ENCODE data around the gene MANSC1.

DNA sequence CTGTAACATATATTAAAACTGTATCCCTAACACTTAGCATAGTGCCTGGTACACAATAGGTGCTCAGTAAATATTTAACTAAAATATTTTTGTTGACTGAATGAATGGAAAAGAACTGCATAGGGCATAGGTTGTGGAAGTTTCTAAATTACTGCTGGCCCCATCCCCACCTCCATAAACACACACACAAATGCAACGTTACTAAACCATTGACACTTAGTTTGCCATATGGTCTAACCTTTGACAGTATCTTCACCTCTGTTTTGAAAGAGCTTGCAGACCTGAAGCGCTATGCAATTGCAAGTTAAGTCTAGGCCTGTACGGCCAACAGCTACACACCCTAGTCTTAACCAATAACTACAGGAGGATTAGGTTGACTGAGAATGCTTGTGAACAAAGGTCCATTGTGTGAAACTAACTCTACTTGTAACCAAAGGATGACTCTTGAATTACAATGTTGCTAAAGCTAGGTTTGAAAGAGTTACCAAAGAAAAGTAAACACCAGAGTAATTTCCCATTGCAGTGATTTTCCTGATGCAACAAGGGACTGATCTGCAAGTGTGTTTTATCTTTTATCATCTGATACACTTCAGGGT lies 924 bp upstream of the MANSC1 start:
- TF ChIP-seq, protein P1, sequence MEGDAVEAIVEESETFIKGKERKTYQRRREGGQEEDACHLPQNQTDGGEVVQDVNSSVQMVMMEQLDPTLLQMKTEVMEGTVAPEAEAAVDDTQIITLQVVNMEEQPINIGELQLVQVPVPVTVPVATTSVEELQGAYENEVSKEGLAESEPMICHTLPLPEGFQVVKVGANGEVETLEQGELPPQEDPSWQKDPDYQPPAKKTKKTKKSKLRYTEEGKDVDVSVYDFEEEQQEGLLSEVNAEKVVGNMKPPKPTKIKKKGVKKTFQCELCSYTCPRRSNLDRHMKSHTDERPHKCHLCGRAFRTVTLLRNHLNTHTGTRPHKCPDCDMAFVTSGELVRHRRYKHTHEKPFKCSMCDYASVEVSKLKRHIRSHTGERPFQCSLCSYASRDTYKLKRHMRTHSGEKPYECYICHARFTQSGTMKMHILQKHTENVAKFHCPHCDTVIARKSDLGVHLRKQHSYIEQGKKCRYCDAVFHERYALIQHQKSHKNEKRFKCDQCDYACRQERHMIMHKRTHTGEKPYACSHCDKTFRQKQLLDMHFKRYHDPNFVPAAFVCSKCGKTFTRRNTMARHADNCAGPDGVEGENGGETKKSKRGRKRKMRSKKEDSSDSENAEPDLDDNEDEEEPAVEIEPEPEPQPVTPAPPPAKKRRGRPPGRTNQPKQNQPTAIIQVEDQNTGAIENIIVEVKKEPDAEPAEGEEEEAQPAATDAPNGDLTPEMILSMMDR (IDR thresholded peaks at IDR 0.05): no peak
- TF ChIP-seq POLR2A (IDR thresholded peaks at IDR 0.05) (no peak), POLR2AphosphoS5 (IDR thresholded peaks at IDR 0.05) (no peak), EP300 (IDR thresholded peaks at IDR 0.05) (no peak)

All from gastroesophageal sphincter (tissue), 3 donors.